ENCODE data around the gene GREM1.
A peak's percentile ranks its signal among the peaks of the same experiment; 100 is the strongest.

Gene GREM1

GRCh38 chr15:32698773-32699390 is 18.9 kb upstream of the GREM1 start:
- no peak for DNase-seq (ENCODE audit: low spot score)

GRCh38 chr15:32700501-32701150 is 17.2 kb upstream of the GREM1 start:
- no peak for DNase-seq (ENCODE audit: low spot score)

- no peak for DNase-seq (ENCODE audit: low spot score)
Observed at GRCh38 chr15:32701863-32702262, 15.9 kb upstream of the GREM1 start.

- no peak for DNase-seq (ENCODE audit: low spot score)
Observed at GRCh38 chr15:32704395-32704981, 13.3 kb upstream of the GREM1 start.

GRCh38 chr15:32705446-32705845 is 12.4 kb upstream of the GREM1 start:
- DNase-seq (ENCODE audit: low spot score), result no peak

GRCh38 chr15:32706704-32707103 is 11.1 kb upstream of the GREM1 start:
- DNase-seq (ENCODE audit: low spot score), result no peak

- DNase-seq (ENCODE audit: low spot score), result no peak
Observed at GRCh38 chr15:32707436-32707835, 10.4 kb upstream of the GREM1 start.

- DNase-seq (ENCODE audit: low spot score), result no peak
Observed at GRCh38 chr15:32709295-32710033, 8.3 kb upstream of the GREM1 start.

GRCh38 chr15:32715276-32715675 is 2.5 kb upstream of the GREM1 start:
- DNase-seq (ENCODE audit: low spot score), result no peak

GRCh38 chr15:32716216-32716914 is 1.4 kb upstream of the GREM1 start:
- no peak for DNase-seq (ENCODE audit: low spot score)

GRCh38 chr15:32716915-32717425 is 834 bp upstream of the GREM1 start:
- no peak for DNase-seq (ENCODE audit: low spot score)

GRCh38 chr15:32718227-32718820 is 520 bp downstream of the GREM1 start:
- no peak for DNase-seq (ENCODE audit: low spot score)

- DNase-seq (ENCODE audit: low spot score), result no peak
Observed at GRCh38 chr15:32718821-32719716, 1.3 kb downstream of the GREM1 start.

- no peak for DNase-seq (ENCODE audit: low spot score)
Observed at GRCh38 chr15:32721596-32721995, 3.8 kb downstream of the GREM1 start.

GRCh38 chr15:32722136-32722535 is 4.3 kb downstream of the GREM1 start:
- no peak for DNase-seq (ENCODE audit: low spot score)

- no peak for DNase-seq (ENCODE audit: low spot score)
Observed at GRCh38 chr15:32723171-32723948, 5.6 kb downstream of the GREM1 start.

GRCh38 chr15:32729700-32730395 is 12.0 kb downstream of the GREM1 start:
- DNase-seq (ENCODE audit: low spot score), result no peak

GRCh38 chr15:32730677-32731654 is 13.2 kb downstream of the GREM1 start:
- peak; percentile 71 for DNase-seq (ENCODE audit: low spot score)

Data from hematopoietic multipotent progenitor cell treated with erythropoietin and hydrocortisone succinate and interleukin-3 and kit ligand, for 15 days (in vitro differentiated cells).